GM23248 (cell line): ENCODE data around the gene IPP.

Experiments
- EZH2 ChIP-seq: fragments of 200-600 bp; sonication (generic); IDR thresholded peaks from 2 replicates; pipeline ENCODE4 v1.6.1; 2018; ENCODE audit warnings: antibody characterized with exemption, mild to moderate bottlenecking; ENCODE audit not compliant: insufficient read depth, poor library complexity, severe bottlenecking
- EZH2phosphoT487 ChIP-seq: fragments of 200-600 bp; sonication (generic); IDR thresholded peaks from 2 replicates; pipeline ENCODE4 v1.6.1; 2018; ENCODE audit warnings: antibody characterized with exemption, moderate library complexity, mild to moderate bottlenecking, low read depth; ENCODE audit not compliant: insufficient read depth

GRCh38 chr1:45677751-45678245, 72.7 kb downstream of the IPP start:
- TF ChIP-seq EZH2 = no peak
- no peak for TF ChIP-seq EZH2phosphoT487
